ENCODE measurements around the gene CTXND2. TPM values are rescaled to one million over a fixed set of nuclear protein-coding genes. Genes with fewer than 3 reads are reported as not detected.
"Not testable (repeated sequence)": the region's sequence is repeated elsewhere in the genome, so short reads cannot be mapped to it uniquely, and the experiment has no call there.

CTXND2 gene
- polyA plus RNA-seq, 1 donor: not detected

- H3K9me3 ChIP-seq (ENCODE audit: control insufficient read depth, low read depth, low read length); H3K4me3 ChIP-seq (ENCODE audit: low read length); DNase-seq; H3K27ac ChIP-seq (ENCODE audit: low read length); H3K27me3 ChIP-seq (ENCODE audit: control insufficient read depth, insufficient read depth, low read length); H3K4me1 ChIP-seq (ENCODE audit: control insufficient read depth, insufficient read depth, low read length); H3K36me3 ChIP-seq (ENCODE audit: control insufficient read depth, insufficient read depth, low read length): not testable (repeated sequence)
- WGBS (ENCODE audit: insufficient coverage, low lambda C conversion rate): no CpG with 5 or more reads among the region's 3 CpGs
Measured at GRCh38 chr1:150864200-150864599, 22.7 kb upstream of the CTXND2 start.

DNA sequence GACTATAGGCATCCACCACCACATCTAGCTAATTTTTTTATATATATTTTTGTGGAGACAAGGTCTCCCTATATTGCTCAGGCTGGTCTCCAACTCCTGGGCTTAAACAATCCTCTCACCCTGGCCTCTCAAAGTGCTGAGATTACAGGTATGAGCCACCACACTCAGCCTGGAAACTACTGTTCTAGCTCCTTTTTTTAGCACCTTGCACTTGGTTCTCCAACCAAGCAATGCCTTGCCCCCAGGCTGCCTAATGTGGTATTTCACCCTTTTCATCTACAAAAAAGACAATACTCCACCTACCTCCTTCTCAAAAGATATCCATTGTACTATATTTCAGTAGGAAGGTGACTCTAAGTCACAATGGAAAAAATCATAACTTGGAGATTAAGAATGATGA is 17.3 kb upstream of the CTXND2 start:
- Histone ChIP-seq H3K27me3 (ENCODE audit: control insufficient read depth, insufficient read depth, low read length) (no peaks in the 10 kb centered on the region), H3K4me1 (ENCODE audit: control insufficient read depth, insufficient read depth, low read length) (peaks cover 3% of the 10 kb centered on the region), H3K36me3 (ENCODE audit: control insufficient read depth, insufficient read depth, low read length) (peaks cover 6% of the 10 kb centered on the region), H3K27ac (ENCODE audit: low read length) (no peak overlapping the region), H3K9me3 (ENCODE audit: control insufficient read depth, low read depth, low read length) (no peaks in the 10 kb centered on the region), H3K4me3 (ENCODE audit: low read length) (no peak overlapping the region)
- no peak for DNase-seq

DNA sequence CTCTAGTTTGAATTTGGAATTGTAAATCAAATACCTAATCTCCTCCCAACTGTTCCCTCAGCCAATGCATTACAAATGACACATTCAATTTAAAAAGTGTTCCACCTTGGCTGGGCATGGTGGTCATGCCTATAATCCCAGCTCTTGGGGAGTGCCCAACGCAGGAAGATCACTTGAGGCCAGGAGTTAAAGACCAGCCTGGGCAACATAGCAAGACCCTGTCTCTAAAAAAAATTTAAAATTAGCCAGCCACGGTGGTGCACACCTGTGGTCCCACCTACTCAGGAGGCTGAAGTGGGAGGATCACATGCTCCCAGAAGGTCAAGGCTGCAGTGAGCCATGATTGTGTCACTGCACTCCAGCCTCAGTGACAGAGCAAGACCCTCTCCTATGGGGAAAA is 14.4 kb upstream of the CTXND2 start:
- WGBS (ENCODE audit: insufficient coverage, low lambda C conversion rate): no CpG with 5 or more reads among the region's 2 CpGs
- Histone ChIP-seq H3K27me3 (ENCODE audit: control insufficient read depth, insufficient read depth, low read length) (no peaks in the 10 kb centered on the region), H3K9me3 (ENCODE audit: control insufficient read depth, low read depth, low read length) (no peaks in the 10 kb centered on the region), H3K36me3 (ENCODE audit: control insufficient read depth, insufficient read depth, low read length) (peaks cover 6% of the 10 kb centered on the region), H3K4me1 (ENCODE audit: control insufficient read depth, insufficient read depth, low read length) (peaks cover 3% of the 10 kb centered on the region), H3K4me3 (ENCODE audit: low read length) (no peak overlapping the region), H3K27ac (ENCODE audit: low read length) (no peak overlapping the region)
- DNase-seq: no peak

GRCh38 chr1:150873521-150873920 is 13.4 kb upstream of the CTXND2 start:
- Histone ChIP-seq H3K36me3 (ENCODE audit: control insufficient read depth, insufficient read depth, low read length) (peaks cover 6% of the 10 kb centered on the region), H3K27ac (ENCODE audit: low read length) (no peak overlapping the region), H3K9me3 (ENCODE audit: control insufficient read depth, low read depth, low read length) (no peaks in the 10 kb centered on the region), H3K27me3 (ENCODE audit: control insufficient read depth, insufficient read depth, low read length) (no peaks in the 10 kb centered on the region), H3K4me3 (ENCODE audit: low read length) (no peak overlapping the region), H3K4me1 (ENCODE audit: control insufficient read depth, insufficient read depth, low read length) (peaks cover 3% of the 10 kb centered on the region)
- DNase-seq: no peak
- no CpG with 5 or more reads among the region's 2 CpGs for WGBS (ENCODE audit: insufficient coverage, low lambda C conversion rate)

DNA sequence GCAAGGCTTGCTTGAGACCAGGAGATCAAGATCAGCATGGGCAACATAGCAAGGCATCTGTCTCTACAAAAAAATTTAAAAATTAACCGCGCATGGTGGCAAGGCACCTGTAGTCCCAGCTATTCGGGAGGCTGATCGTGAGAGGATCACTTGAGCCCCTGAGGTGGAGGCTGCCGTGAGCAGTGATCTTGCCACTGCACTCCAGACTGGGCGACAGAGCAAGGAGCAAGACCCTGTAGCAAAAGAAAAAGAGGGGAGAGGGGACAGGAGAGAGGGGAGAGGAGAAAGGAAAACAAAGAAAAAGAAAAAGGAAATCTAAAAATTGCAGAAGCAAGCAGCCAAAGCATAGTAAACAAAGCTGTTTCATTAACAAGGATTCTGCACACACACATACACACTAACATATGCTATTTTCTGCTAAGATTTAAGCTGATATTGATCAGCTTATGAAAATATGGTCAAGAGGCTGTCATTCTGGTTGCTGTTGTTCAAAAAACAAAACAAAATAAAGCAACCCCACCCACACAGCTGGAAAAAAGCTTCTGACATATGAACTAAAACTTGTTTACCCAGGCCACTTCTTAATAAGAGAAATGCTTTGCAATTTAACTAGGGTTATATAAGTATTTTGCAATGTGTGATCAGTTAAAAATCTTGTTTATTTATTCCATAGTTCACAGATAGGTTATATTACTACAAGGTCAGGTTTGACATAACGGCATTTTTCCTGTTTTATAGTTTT is 12.3 kb upstream of the CTXND2 start:
- Histone ChIP-seq H3K27ac (ENCODE audit: low read length) (no peak overlapping the region), H3K4me1 (ENCODE audit: control insufficient read depth, insufficient read depth, low read length) (peaks cover 3% of the 10 kb centered on the region), H3K27me3 (ENCODE audit: control insufficient read depth, insufficient read depth, low read length) (no peaks in the 10 kb centered on the region), H3K36me3 (ENCODE audit: control insufficient read depth, insufficient read depth, low read length) (peaks cover 6% of the 10 kb centered on the region), H3K9me3 (ENCODE audit: control insufficient read depth, low read depth, low read length) (no peaks in the 10 kb centered on the region), H3K4me3 (ENCODE audit: low read length) (peak overlapping the region; percentile 2)
- WGBS (ENCODE audit: insufficient coverage, low lambda C conversion rate): no CpG with 5 or more reads among the region's 7 CpGs
- peak in 1 of 2 donors; percentile 7 for DNase-seq

DNA sequence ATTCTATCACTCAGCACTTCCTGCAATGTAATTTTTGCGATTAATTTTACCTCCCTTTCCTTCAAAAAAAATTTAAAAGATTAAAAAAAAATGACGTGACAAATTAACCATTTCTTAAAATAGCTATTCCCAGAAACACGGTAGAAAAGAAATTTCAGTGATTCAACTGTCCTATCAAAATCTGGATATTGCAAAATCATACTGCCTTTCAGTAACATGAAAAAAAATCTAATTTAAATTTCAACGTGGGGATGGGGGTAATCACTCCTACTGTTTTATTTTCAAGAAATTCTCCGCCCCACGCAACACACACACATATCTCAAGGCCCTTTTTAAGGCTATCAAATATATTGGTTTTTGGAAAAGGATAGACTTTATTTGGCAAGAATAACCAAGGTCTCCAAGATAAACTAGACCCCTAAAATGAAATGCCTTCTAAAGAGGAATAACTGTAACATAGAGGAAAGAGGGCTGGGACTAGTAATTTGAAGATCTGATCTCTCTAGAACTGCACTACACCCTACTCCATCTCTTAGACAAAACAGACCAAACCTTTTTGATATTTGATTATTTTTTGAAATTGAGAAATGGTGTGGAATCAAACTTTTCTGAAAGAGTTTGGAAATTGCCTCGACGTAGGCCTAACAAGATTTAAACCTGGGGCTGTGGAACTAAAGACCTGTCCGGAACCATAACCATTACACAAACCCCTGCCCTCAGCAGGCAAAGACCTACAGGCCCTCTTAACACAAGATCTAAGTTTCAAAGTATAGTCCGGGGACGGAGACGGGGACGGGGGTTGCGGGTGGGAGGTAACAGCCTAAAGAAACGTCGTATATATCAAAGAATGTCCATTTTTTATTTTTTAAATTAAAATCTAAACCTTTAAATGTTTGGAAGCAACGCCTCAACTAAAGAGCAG is 11.5 kb upstream of the CTXND2 start:
- WGBS (ENCODE audit: insufficient coverage, low lambda C conversion rate): 34% methylated on average over 3 of the region's 17 CpGs
- H3K4me3 ChIP-seq (ENCODE audit: low read length): peak overlapping the region; percentile 76
- peaks cover 3% of the 10 kb centered on the region for H3K4me1 ChIP-seq (ENCODE audit: control insufficient read depth, insufficient read depth, low read length)
- peaks cover 4% of the 10 kb centered on the region for H3K36me3 ChIP-seq (ENCODE audit: control insufficient read depth, insufficient read depth, low read length)
- no peaks in the 10 kb centered on the region for H3K27me3 ChIP-seq (ENCODE audit: control insufficient read depth, insufficient read depth, low read length)
- H3K9me3 ChIP-seq (ENCODE audit: control insufficient read depth, low read depth, low read length): no peaks in the 10 kb centered on the region
- peak in 1 of 2 donors; percentile 15 for DNase-seq
- peak overlapping the region; percentile 82 for H3K27ac ChIP-seq (ENCODE audit: low read length)

- peak overlapping the region; percentile 76 for H3K4me3 ChIP-seq (ENCODE audit: low read length)
- H3K27me3 ChIP-seq (ENCODE audit: control insufficient read depth, insufficient read depth, low read length): no peaks in the 10 kb centered on the region
- peaks cover 3% of the 10 kb centered on the region for H3K4me1 ChIP-seq (ENCODE audit: control insufficient read depth, insufficient read depth, low read length)
- H3K36me3 ChIP-seq (ENCODE audit: control insufficient read depth, insufficient read depth, low read length): peaks cover 4% of the 10 kb centered on the region
- WGBS (ENCODE audit: insufficient coverage, low lambda C conversion rate): no CpG with 5 or more reads among the region's 23 CpGs
- H3K9me3 ChIP-seq (ENCODE audit: control insufficient read depth, low read depth, low read length): no peaks in the 10 kb centered on the region
- peak in 1 of 2 donors; percentile 35 for DNase-seq
- peak overlapping the region; percentile 82 for H3K27ac ChIP-seq (ENCODE audit: low read length)
Measured at GRCh38 chr1:150876119-150876454, 10.8 kb upstream of the CTXND2 start.

- not testable (repeated sequence) for H3K27me3 ChIP-seq (ENCODE audit: control insufficient read depth, insufficient read depth, low read length); DNase-seq; H3K4me3 ChIP-seq (ENCODE audit: low read length); H3K9me3 ChIP-seq (ENCODE audit: control insufficient read depth, low read depth, low read length); H3K4me1 ChIP-seq (ENCODE audit: control insufficient read depth, insufficient read depth, low read length); H3K27ac ChIP-seq (ENCODE audit: low read length); H3K36me3 ChIP-seq (ENCODE audit: control insufficient read depth, insufficient read depth, low read length)
- WGBS (ENCODE audit: insufficient coverage, low lambda C conversion rate): no CpG with 5 or more reads among the region's 2 CpGs
Measured at GRCh38 chr1:150878931-150879330, 8.0 kb upstream of the CTXND2 start.

- WGBS (ENCODE audit: insufficient coverage, low lambda C conversion rate): 70% methylated on average over 2 of the region's 2 CpGs
- Histone ChIP-seq H3K9me3 (ENCODE audit: control insufficient read depth, low read depth, low read length) (no peaks in the 10 kb centered on the region), H3K4me3 (ENCODE audit: low read length) (no peak overlapping the region), H3K36me3 (ENCODE audit: control insufficient read depth, insufficient read depth, low read length) (no peaks in the 10 kb centered on the region), H3K4me1 (ENCODE audit: control insufficient read depth, insufficient read depth, low read length) (no peaks in the 10 kb centered on the region), H3K27ac (ENCODE audit: low read length) (no peak overlapping the region), H3K27me3 (ENCODE audit: control insufficient read depth, insufficient read depth, low read length) (no peaks in the 10 kb centered on the region)
- no peak for DNase-seq
Measured at GRCh38 chr1:150881331-150882070, 5.4 kb upstream of the CTXND2 start.

- not testable (repeated sequence) for H3K27ac ChIP-seq (ENCODE audit: low read length); H3K4me3 ChIP-seq (ENCODE audit: low read length); DNase-seq; H3K27me3 ChIP-seq (ENCODE audit: control insufficient read depth, insufficient read depth, low read length); H3K9me3 ChIP-seq (ENCODE audit: control insufficient read depth, low read depth, low read length); H3K36me3 ChIP-seq (ENCODE audit: control insufficient read depth, insufficient read depth, low read length); H3K4me1 ChIP-seq (ENCODE audit: control insufficient read depth, insufficient read depth, low read length)
- 71% methylated on average over 1 of the region's 5 CpGs for WGBS (ENCODE audit: insufficient coverage, low lambda C conversion rate)
Measured at GRCh38 chr1:150883121-150883520, 3.8 kb upstream of the CTXND2 start.
